Measurements from ENCODE around the gene TOM1L2.

The TOM1L2 gene

GRCh38 chr17:17877529-17878358 lies 94.5 kb downstream of the TOM1L2 start:
- DNase-seq (ENCODE audit: low spot score) (no peak), FAIRE-seq (no peak)

GRCh38 chr17:17876959-17877528 lies 95.2 kb downstream of the TOM1L2 start:
- FAIRE-seq (no peak), DNase-seq (ENCODE audit: low spot score) (no peak)

GRCh38 chr17:17874478-17874877 lies 97.7 kb downstream of the TOM1L2 start:
- FAIRE-seq: no peak

GRCh38 chr17:17873450-17873991 lies 98.7 kb downstream of the TOM1L2 start:
- DNase-seq (ENCODE audit: low spot score): no peak
- no peak for FAIRE-seq

More at GRCh38 chr17:17874478-17874877, 97.7 kb downstream of the TOM1L2 start:
- DNase-seq (ENCODE audit: low spot score): no peak

- FAIRE-seq (no peak), DNase-seq (ENCODE audit: low spot score) (no peak)
Observed at GRCh38 chr17:17872547-17873345, 99.5 kb downstream of the TOM1L2 start.

- no peak for FAIRE-seq
Observed at GRCh38 chr17:17871913-17872312, 100.3 kb downstream of the TOM1L2 start.

GRCh38 chr17:17870247-17870646 lies 102.0 kb downstream of the TOM1L2 start:
- DNase-seq (ENCODE audit: low spot score) (no peak), FAIRE-seq (no peak)

More at GRCh38 chr17:17871913-17872312, 100.3 kb downstream of the TOM1L2 start:
- no peak for DNase-seq (ENCODE audit: low spot score)

GRCh38 chr17:17868641-17869522 lies 103.3 kb downstream of the TOM1L2 start:
- FAIRE-seq: no peak
- DNase-seq (ENCODE audit: low spot score): no peak

GRCh38 chr17:17866897-17867296 lies 105.3 kb downstream of the TOM1L2 start:
- no peak for DNase-seq (ENCODE audit: low spot score)
- FAIRE-seq: no peak

GRCh38 chr17:17866425-17866824 lies 105.8 kb downstream of the TOM1L2 start:
- DNase-seq (ENCODE audit: low spot score) (no peak), FAIRE-seq (no peak)

GRCh38 chr17:17865035-17865434 lies 107.2 kb downstream of the TOM1L2 start:
- DNase-seq (ENCODE audit: low spot score) (no peak), FAIRE-seq (no peak)

GRCh38 chr17:17860766-17861107 lies 111.5 kb downstream of the TOM1L2 start:
- no peak for DNase-seq (ENCODE audit: low spot score)
- FAIRE-seq: no peak

GRCh38 chr17:17859909-17860765 lies 112.1 kb downstream of the TOM1L2 start:
- DNase-seq (ENCODE audit: low spot score) (peak; percentile 83), FAIRE-seq (peak; percentile 40)

GRCh38 chr17:17857496-17857895 lies 114.7 kb downstream of the TOM1L2 start:
- FAIRE-seq (no peak), DNase-seq (ENCODE audit: low spot score) (no peak)

- no peak for FAIRE-seq
Observed at GRCh38 chr17:17856386-17856785, 115.8 kb downstream of the TOM1L2 start.

GRCh38 chr17:17855976-17856375 lies 116.2 kb downstream of the TOM1L2 start:
- DNase-seq (ENCODE audit: low spot score) (no peak), FAIRE-seq (no peak)

More at GRCh38 chr17:17856386-17856785, 115.8 kb downstream of the TOM1L2 start:
- DNase-seq (ENCODE audit: low spot score): no peak

- FAIRE-seq (no peak), DNase-seq (ENCODE audit: low spot score) (no peak)
Observed at GRCh38 chr17:17853811-17854447, 118.3 kb downstream of the TOM1L2 start.

GRCh38 chr17:17852930-17853329 lies 119.3 kb downstream of the TOM1L2 start:
- no peak for DNase-seq (ENCODE audit: low spot score)
- FAIRE-seq: no peak

All from urothelium cell line (cell line).